A673 (cell line): Measurements from ENCODE around the gene DUSP5. TPM values are rescaled to one million over a fixed set of nuclear protein-coding genes. Genes with fewer than 3 reads are reported as not detected.
A peak's percentile ranks its signal among the peaks of the same experiment; 100 is the strongest.

Experiments
- BruUV-seq: library from RNA; stranded (reverse); fragments of 400-500 nt; replicated peaks from 2 replicates; lab custom pipeline; 2021; lab: Mats Ljungman, UMichigan
- CTCF ChIA-PET: fragments of 300-600 bp; sonication (Branson Sonifier 250); formaldehyde crosslinking; loops from one replicate; lab custom pipeline; 2022; ENCODE audit warnings: antibody characterized with exemption; lab: Charles Lee
- POLR2A ChIA-PET: fragments of 300-600 bp; sonication (Branson Sonifier 250); formaldehyde crosslinking; loops from one replicate; lab custom pipeline; 2022; ENCODE audit warnings: antibody characterized with exemption; ENCODE audit not compliant: low non-redundant PET; lab: Charles Lee
- DNase-seq: peaks from one replicate; pipeline ENCODE4 v3.0.0-alpha.2; 2015; ENCODE audit warnings: low spot score
- H3K27ac ChIP-seq: fragments of 200-600 bp; sonication (generic); 2 replicates; pipeline ENCODE4 v1.5.1; 2016; ENCODE audit warnings: mixed run types, low read depth, mild to moderate bottlenecking, mixed read lengths, antibody characterized with exemption, low read length; ENCODE audit not compliant: poor library complexity, severe bottlenecking
- H3K27me3 ChIP-seq: fragments of 200-600 bp; sonication (generic); replicated peaks from 2 replicates; pipeline ENCODE4 v1.6.1; 2017; ENCODE audit warnings: mixed run types, low read depth, mild to moderate bottlenecking, mixed read lengths, antibody characterized with exemption, low read length; ENCODE audit not compliant: insufficient read depth, poor library complexity
- H3K36me3 ChIP-seq: fragments of 200-600 bp; sonication (generic); 2 replicates; pipeline ENCODE4 v1.6.1; 2016; ENCODE audit warnings: mixed run types, mild to moderate bottlenecking, mixed read lengths, antibody characterized with exemption, low read length; ENCODE audit not compliant: insufficient read depth, poor library complexity, severe bottlenecking
- H3K4me1 ChIP-seq: fragments of 200-600 bp; sonication (generic); 2 replicates; pipeline ENCODE4 v1.6.1; 2017; ENCODE audit warnings: mixed run types, mild to moderate bottlenecking, mixed read lengths, antibody characterized with exemption, low read length; ENCODE audit not compliant: insufficient read depth, poor library complexity, severe bottlenecking
- H3K4me3 ChIP-seq: fragments of 200-600 bp; sonication (generic); 2 replicates; pipeline ENCODE4 v1.5.1; 2016; ENCODE audit warnings: low read depth, mixed run types, mild to moderate bottlenecking, mixed read lengths, low read length; ENCODE audit not compliant: poor library complexity, severe bottlenecking
- H3K9me3 ChIP-seq: fragments of 200-600 bp; sonication (generic); 2 replicates; pipeline ENCODE4 v1.6.1; 2016; ENCODE audit warnings: mixed run types, low read depth, mild to moderate bottlenecking, mixed read lengths, antibody characterized with exemption, low read length; ENCODE audit not compliant: poor library complexity, severe bottlenecking
- EZH2 ChIP-seq: fragments of 200-600 bp; sonication (generic); IDR thresholded peaks from 2 replicates; pipeline ENCODE4 v1.6.1; 2017; ENCODE audit warnings: borderline replicate concordance, low read depth, mild to moderate bottlenecking, mixed read lengths, antibody characterized with exemption, low read length; ENCODE audit not compliant: poor library complexity, severe bottlenecking
- intact Hi-C: fragments of 100-400 bp; cut with micrococcal nuclease; formaldehyde crosslinking; loops from one replicate; pipeline ENCODE4 v1.10.0; 2022; ENCODE audit not compliant: unreplicated experiment
- total RNA-seq: library from RNA; stranded (reverse); gene quantifications from 2 replicates; pipeline ENCODE4 v1.2.3, GENCODE V29; 2021
- TF ChIP-seq, protein P1 (sequence below): fragments of 300-800, 200-600 bp; sonication (generic); conservative IDR thresholded peaks from 2 replicates; pipeline ENCODE4 v1.5.1; 2017; ENCODE audit warnings: low read depth, mild to moderate bottlenecking, antibody characterized with exemption, low read length, moderate library complexity, mixed read lengths

The DUSP5 gene
- total RNA-seq, 1 experiment from 2014 or later, result 29.3 TPM

DNA sequence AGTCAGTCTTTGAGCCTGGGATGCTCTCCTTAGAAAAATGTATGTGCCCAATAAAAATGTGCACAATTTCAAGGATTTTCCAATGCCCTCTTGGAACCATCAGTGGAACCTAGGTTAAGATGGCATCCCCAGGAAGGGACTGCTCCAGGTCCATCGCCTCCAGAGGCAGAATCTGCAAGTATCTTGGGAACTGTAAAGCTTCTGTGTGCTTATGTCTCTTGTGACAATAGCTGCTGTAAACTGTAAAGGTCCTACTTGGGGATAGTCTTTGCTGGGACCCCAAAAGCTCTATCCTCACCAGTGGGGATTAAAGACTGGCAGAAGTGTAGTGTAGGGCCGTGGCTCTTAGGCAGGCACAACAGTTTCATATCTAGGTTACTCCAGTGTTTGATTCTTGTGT lies 11.9 kb downstream of the DUSP5 start:
- ChIA-PET CTCF (no interaction called here), POLR2A (no interaction called here)
- Histone ChIP-seq H3K4me3 (no peak overlapping the region), H3K27me3 (no peaks in the 10 kb centered on the region), H3K36me3 (peaks cover 64% of the 10 kb centered on the region), H3K27ac (peak overlapping the region; percentile 27), H3K4me1 (peaks cover 28% of the 10 kb centered on the region), H3K9me3 (no peaks in the 10 kb centered on the region)
- no peak for TF ChIP-seq EZH2
- TF ChIP-seq, protein P1, sequence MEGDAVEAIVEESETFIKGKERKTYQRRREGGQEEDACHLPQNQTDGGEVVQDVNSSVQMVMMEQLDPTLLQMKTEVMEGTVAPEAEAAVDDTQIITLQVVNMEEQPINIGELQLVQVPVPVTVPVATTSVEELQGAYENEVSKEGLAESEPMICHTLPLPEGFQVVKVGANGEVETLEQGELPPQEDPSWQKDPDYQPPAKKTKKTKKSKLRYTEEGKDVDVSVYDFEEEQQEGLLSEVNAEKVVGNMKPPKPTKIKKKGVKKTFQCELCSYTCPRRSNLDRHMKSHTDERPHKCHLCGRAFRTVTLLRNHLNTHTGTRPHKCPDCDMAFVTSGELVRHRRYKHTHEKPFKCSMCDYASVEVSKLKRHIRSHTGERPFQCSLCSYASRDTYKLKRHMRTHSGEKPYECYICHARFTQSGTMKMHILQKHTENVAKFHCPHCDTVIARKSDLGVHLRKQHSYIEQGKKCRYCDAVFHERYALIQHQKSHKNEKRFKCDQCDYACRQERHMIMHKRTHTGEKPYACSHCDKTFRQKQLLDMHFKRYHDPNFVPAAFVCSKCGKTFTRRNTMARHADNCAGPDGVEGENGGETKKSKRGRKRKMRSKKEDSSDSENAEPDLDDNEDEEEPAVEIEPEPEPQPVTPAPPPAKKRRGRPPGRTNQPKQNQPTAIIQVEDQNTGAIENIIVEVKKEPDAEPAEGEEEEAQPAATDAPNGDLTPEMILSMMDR, result no peak
- intact Hi-C loops, result no loop called here
- no peak for DNase-seq
- BruUV-seq, result no TSS peak

DNA sequence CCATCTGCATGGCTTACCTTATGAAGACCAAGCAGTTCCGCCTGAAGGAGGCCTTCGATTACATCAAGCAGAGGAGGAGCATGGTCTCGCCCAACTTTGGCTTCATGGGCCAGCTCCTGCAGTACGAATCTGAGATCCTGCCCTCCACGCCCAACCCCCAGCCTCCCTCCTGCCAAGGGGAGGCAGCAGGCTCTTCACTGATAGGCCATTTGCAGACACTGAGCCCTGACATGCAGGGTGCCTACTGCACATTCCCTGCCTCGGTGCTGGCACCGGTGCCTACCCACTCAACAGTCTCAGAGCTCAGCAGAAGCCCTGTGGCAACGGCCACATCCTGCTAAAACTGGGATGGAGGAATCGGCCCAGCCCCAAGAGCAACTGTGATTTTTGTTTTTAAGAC lies 12.4 kb downstream of the DUSP5 start:
- Histone ChIP-seq H3K9me3 (no peaks in the 10 kb centered on the region), H3K4me3 (no peak overlapping the region), H3K27me3 (no peaks in the 10 kb centered on the region), H3K36me3 (peaks cover 60% of the 10 kb centered on the region), H3K4me1 (peaks cover 27% of the 10 kb centered on the region), H3K27ac (no peak overlapping the region)
- intact Hi-C loops, result no loop called here
- POLR2A ChIA-PET, result no interaction called here
- no TSS peak for BruUV-seq
- CTCF ChIA-PET, result no interaction called here
- TF ChIP-seq, protein P1, result no peak
- TF ChIP-seq EZH2, result no peak
- DNase-seq, result no peak

DNA sequence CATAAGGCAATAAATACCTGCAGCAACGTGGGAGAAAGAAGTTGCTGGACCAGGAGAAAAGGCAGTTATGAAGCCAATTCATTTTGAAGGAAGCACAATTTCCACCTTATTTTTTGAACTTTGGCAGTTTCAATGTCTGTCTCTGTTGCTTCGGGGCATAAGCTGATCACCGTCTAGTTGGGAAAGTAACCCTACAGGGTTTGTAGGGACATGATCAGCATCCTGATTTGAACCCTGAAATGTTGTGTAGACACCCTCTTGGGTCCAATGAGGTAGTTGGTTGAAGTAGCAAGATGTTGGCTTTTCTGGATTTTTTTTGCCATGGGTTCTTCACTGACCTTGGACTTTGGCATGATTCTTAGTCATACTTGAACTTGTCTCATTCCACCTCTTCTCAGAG lies 13.0 kb downstream of the DUSP5 start:
- TF ChIP-seq, protein P1, result no peak
- TF ChIP-seq EZH2, result no peak
- H3K27me3 ChIP-seq, result no peaks in the 10 kb centered on the region
- H3K27ac ChIP-seq, result no peak overlapping the region

More for the DNA sequence above, 13.0 kb downstream of the DUSP5 start:
- Histone ChIP-seq H3K36me3 (peaks cover 56% of the 10 kb centered on the region), H3K9me3 (no peaks in the 10 kb centered on the region), H3K4me3 (no peak overlapping the region), H3K4me1 (peaks cover 27% of the 10 kb centered on the region)
- intact Hi-C loops, result no loop called here
- no peak for DNase-seq
- ChIA-PET CTCF (no interaction called here), POLR2A (no interaction called here)
- no TSS peak for BruUV-seq
